Measurements from ENCODE around the gene SHANK2.

SHANK2 gene

DNA sequence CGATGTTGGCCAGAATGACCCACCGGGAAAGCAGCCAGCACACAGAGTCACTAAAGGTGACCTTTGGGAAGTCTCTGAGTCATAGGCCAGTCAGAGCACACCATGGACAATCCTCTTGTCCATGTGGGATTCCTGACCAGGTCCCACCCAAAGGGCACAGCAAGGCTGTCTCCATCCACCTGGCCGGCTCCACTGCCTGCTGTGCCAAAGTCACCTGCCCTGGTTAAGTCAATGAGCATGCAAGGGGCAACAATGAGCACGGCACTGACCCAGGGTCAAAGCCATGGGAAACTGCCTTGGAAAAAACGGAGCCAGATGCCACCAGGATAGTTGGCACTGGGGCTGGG is 49.8 kb downstream of the SHANK2 start:
- no peak for DNase-seq (ENCODE audit: low read depth in 2 of 2)
